GM19328 (cell line): ENCODE data around the gene FAM240B.

Source experiments
- ATAC-seq: cut with Tn5 transposase; IDR thresholded peaks from one replicate; pipeline ENCODE4 v1.9.1; 2021; ENCODE audit warnings: mild to moderate bottlenecking, moderate library complexity; ENCODE audit not compliant: unreplicated experiment

FAM240B gene

GRCh38 chr9:38700695-38701094, 19.2 kb downstream of the FAM240B start:
- ATAC-seq, result no peak

- no peak for ATAC-seq
These were observed 20.6 kb downstream of the FAM240B start for GRCh38 chr9:38699337-38699736.

GRCh38 chr9:38697776-38698300, 22.1 kb downstream of the FAM240B start:
- ATAC-seq, result no peak

GRCh38 chr9:38696999-38697398, 22.9 kb downstream of the FAM240B start:
- no peak for ATAC-seq

GRCh38 chr9:38694676-38695075, 25.3 kb downstream of the FAM240B start:
- ATAC-seq, result no peak

- no peak for ATAC-seq
These were observed 27.2 kb downstream of the FAM240B start for GRCh38 chr9:38692707-38693106.

- ATAC-seq, result no peak
These were observed 29.4 kb downstream of the FAM240B start for GRCh38 chr9:38690574-38690973.

- no peak for ATAC-seq
These were observed 30.3 kb downstream of the FAM240B start for GRCh38 chr9:38689678-38690077.

GRCh38 chr9:38687992-38688391, 31.9 kb downstream of the FAM240B start:
- ATAC-seq, result no peak

- ATAC-seq, result no peak
These were observed 32.5 kb downstream of the FAM240B start for GRCh38 chr9:38687389-38687842.

GRCh38 chr9:38686933-38687332, 33.0 kb downstream of the FAM240B start:
- no peak for ATAC-seq

- no peak for ATAC-seq
These were observed 34.4 kb downstream of the FAM240B start for GRCh38 chr9:38685535-38685934.

- no peak for ATAC-seq
These were observed 36.6 kb downstream of the FAM240B start for GRCh38 chr9:38683336-38683735.

- no peak for ATAC-seq
These were observed 37.2 kb downstream of the FAM240B start for GRCh38 chr9:38682713-38683112.

GRCh38 chr9:38681747-38682227, 38.1 kb downstream of the FAM240B start:
- no peak for ATAC-seq

- no peak for ATAC-seq
These were observed 39.0 kb downstream of the FAM240B start for GRCh38 chr9:38680837-38681445.

- no peak for ATAC-seq
These were observed 42.2 kb downstream of the FAM240B start for GRCh38 chr9:38677660-38678303.

- ATAC-seq, result no peak
These were observed 44.1 kb downstream of the FAM240B start for GRCh38 chr9:38675831-38676230.

GRCh38 chr9:38675211-38675610, 44.7 kb downstream of the FAM240B start:
- no peak for ATAC-seq

GRCh38 chr9:38673399-38674193, 46.3 kb downstream of the FAM240B start:
- ATAC-seq, result no peak

- ATAC-seq, result no peak
These were observed 48.2 kb downstream of the FAM240B start for GRCh38 chr9:38671748-38672147.

- no peak for ATAC-seq
These were observed 48.6 kb downstream of the FAM240B start for GRCh38 chr9:38671372-38671731.
